HCT116 (cell line): ENCODE measurements around the gene POR. TPM values are rescaled to one million over a fixed set of nuclear protein-coding genes. Genes with fewer than 3 reads are reported as not detected.

ENCODE experiments used
- ATAC-seq: fragments of 200-7000 bp; cut with Tn5 transposase; 2 replicates; pipeline ENCODE4 v1.9.1; 2020; ENCODE audit warnings: mild to moderate bottlenecking, moderate library complexity
- BruUV-seq: library from RNA; stranded (reverse); fragments of 400-500 nt; replicated peaks from 2 replicates; lab custom pipeline; 2021; lab: Mats Ljungman, UMichigan
- CTCF ChIA-PET: fragments of 300-600 bp; sonication (Branson Sonifier 250); formaldehyde crosslinking; loops from one replicate; lab custom pipeline; 2021; ENCODE audit warnings: antibody characterized with exemption; lab: Charles Lee
- POLR2A ChIA-PET: fragments of 300-600, 350-600 bp; sonication (Branson Sonifier 250); formaldehyde crosslinking; loops from one replicate; lab custom pipeline; 2021; ENCODE audit warnings: antibody characterized with exemption; lab: Charles Lee
- RAD21 ChIA-PET, 2 experiments: fragments of 300-600 bp; sonication (Branson Sonifier 250); formaldehyde crosslinking; loops; one replicate each; lab custom pipeline; 2023; ENCODE audit warnings: low total read pairs in 2 of 2; ENCODE audit not compliant: uncharacterized antibody in 2 of 2, unreplicated experiment in 2 of 2, low non-redundant PET in 1 of 2; lab: Charles Lee
- DNase-seq: peaks from one replicate; pipeline ENCODE4 v3.0.0-alpha.2; 2010; ENCODE audit warnings: low read depth, low spot score
- H2AFZ ChIP-seq: fragments of 200-600 bp; shearing (Covaris generic), sonication (generic); 2 replicates; pipeline ENCODE4 v1.6.1; 2017; ENCODE audit warnings: low read depth, mixed run types, mixed read lengths, antibody characterized with exemption, low read length; ENCODE audit not compliant: poor library complexity, severe bottlenecking
- H3K27ac ChIP-seq: 2 replicates; pipeline ENCODE4 v1.5.1; 2012; ENCODE audit warnings: low read depth, low read length
- H3K27me3 ChIP-seq: fragments of 200-600 bp; sonication (generic); 2 replicates; pipeline ENCODE4 v1.6.1; 2016; ENCODE audit warnings: mixed run types, low read length, mixed read lengths; ENCODE audit not compliant: insufficient read depth
- H3K36me3 ChIP-seq, 2 experiments: fragments of 200-500 bp in 1 of 2; fragments of 200-600 bp in 1 of 2; sonication (Bioruptor generic) in 1 of 2; sonication (generic) in 1 of 2; 2 replicates each; pipeline versions ENCODE4 v1.5.1 to v1.6.1; 2014 to 2016; ENCODE audit warnings: low read length in 2 of 2, inconsistent platforms in 1 of 2, mixed read lengths in 1 of 2, mixed run types in 1 of 2; ENCODE audit not compliant: insufficient read depth in 2 of 2, control insufficient read depth in 1 of 2
- H3K4me1 ChIP-seq, 2 experiments: fragments of 200-600 bp in 1 of 2; sonication (generic) in 1 of 2; 2 replicates each; pipeline versions ENCODE4 v1.5.1 to v1.6.1; 2012 to 2017; ENCODE audit warnings: low read length in 2 of 2, inconsistent platforms in 1 of 2, mild to moderate bottlenecking in 1 of 2, mixed read lengths in 1 of 2, mixed run types in 1 of 2, moderate library complexity in 1 of 2; ENCODE audit not compliant: insufficient read depth in 2 of 2, control insufficient read depth in 1 of 2
- H3K4me2 ChIP-seq: fragments of 200-600 bp; sonication (generic); 2 replicates; pipeline ENCODE4 v1.6.1; 2017; ENCODE audit warnings: mixed run types, low read length, mixed read lengths
- H3K4me3 ChIP-seq, 2 experiments: fragments of 200-600 bp in 1 of 2; sonication (generic) in 1 of 2; replicated peaks in 1 of 2; 2 replicates each; pipeline ENCODE4 v1.5.1; 2011 to 2016; ENCODE audit warnings: low read length in 2 of 2, control low read depth in 1 of 2, low read depth in 1 of 2, mild to moderate bottlenecking in 1 of 2, mixed read lengths in 1 of 2, mixed run types in 1 of 2
- H3K79me2 ChIP-seq: fragments of 200-600 bp; sonication (generic); 2 replicates; pipeline ENCODE4 v1.6.1; 2017; ENCODE audit warnings: mild to moderate bottlenecking, mixed run types, low read length, moderate library complexity, mixed read lengths; ENCODE audit not compliant: insufficient read depth
- H3K9ac ChIP-seq: fragments of 200-600 bp; sonication (generic); 2 replicates; pipeline ENCODE4 v1.6.1; 2016; ENCODE audit warnings: low read length, mixed read lengths
- H3K9me2 ChIP-seq: fragments of 200-600 bp; sonication (generic), shearing (Covaris generic); 2 replicates; pipeline ENCODE4 v1.6.1; 2017; ENCODE audit warnings: mixed run types, mild to moderate bottlenecking, moderate library complexity; ENCODE audit not compliant: insufficient read depth
- H3K9me3 ChIP-seq, 2 experiments: fragments of 200-500 bp in 1 of 2; fragments of 200-600 bp in 1 of 2; sonication (Bioruptor generic) in 1 of 2; sonication (generic) in 1 of 2; 2 replicates each; pipeline ENCODE4 v1.6.1; 2014 to 2017; ENCODE audit warnings: low read length in 2 of 2, mixed read lengths in 2 of 2, inconsistent platforms in 1 of 2, low read depth in 1 of 2, mild to moderate bottlenecking in 1 of 2, mixed run types in 1 of 2, moderate library complexity in 1 of 2; ENCODE audit not compliant: control insufficient read depth in 1 of 2, insufficient read depth in 1 of 2
- H4K20me1 ChIP-seq: fragments of 200-600 bp; sonication (generic), shearing (Covaris generic); 2 replicates; pipeline ENCODE4 v1.6.1; 2017; ENCODE audit warnings: mixed run types, mild to moderate bottlenecking, moderate library complexity; ENCODE audit not compliant: insufficient read depth
- POLR2AphosphoS5 ChIP-seq: IDR thresholded peaks from 2 replicates; pipeline ENCODE4 v1.6.1; 2011; ENCODE audit warnings: mild to moderate bottlenecking, low read depth, low read length, moderate library complexity
- SP1 ChIP-seq: IDR thresholded peaks from 2 replicates; pipeline ENCODE4 v1.6.1; 2012; ENCODE audit warnings: low read depth
- SRF ChIP-seq: IDR thresholded peaks from 2 replicates; pipeline ENCODE4 v1.6.1; 2012; ENCODE audit warnings: low read depth
- ZBTB33 ChIP-seq: IDR thresholded peaks from 2 replicates; pipeline ENCODE4 v1.6.1; 2011; ENCODE audit warnings: mild to moderate bottlenecking, low read length, moderate library complexity; ENCODE audit not compliant: insufficient replicate concordance; ENCODE audit errors: extremely low read depth
- intact Hi-C: fragments of 100-400 bp; cut with micrococcal nuclease; formaldehyde crosslinking; loops from 2 replicates; pipeline ENCODE4 v1.10.0; 2022
- total RNA-seq: library from RNA; stranded (reverse); gene quantifications from one replicate; pipeline ENCODE4 v1.2.1, GENCODE V29; 2021; ENCODE audit not compliant: unreplicated experiment

POR gene
- total RNA-seq, 1 experiment from 2014 or later, result 120 TPM

DNA sequence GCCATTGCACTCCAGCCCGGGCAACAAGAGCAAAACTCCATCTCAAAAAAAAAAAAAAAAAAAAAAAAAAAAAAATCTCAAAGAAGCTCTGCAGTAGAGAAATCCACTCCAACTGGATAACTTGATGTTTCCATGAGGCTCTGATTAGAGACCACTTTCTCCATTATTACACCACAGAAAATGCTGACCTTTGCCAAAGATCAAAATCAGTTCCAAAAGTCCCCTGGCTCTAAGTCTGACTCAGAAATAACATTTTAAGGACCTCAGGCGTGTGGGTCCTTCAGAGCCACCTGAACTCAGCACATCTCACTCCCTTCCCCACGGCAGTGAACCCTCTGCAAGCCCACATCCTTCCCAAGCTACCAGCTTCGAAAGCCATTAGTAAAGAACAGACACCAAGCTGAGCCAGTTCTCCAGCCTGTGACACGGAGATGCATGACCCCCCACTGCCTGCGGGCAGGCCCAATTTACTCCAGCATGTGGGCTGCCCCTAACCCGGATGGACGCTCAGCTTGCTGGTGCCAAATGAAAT lies 93.3 kb downstream of the POR start:
- no TSS peak for BruUV-seq
- POLR2A ChIA-PET, result no interaction called here

More for the DNA sequence above, 93.3 kb downstream of the POR start:
- Histone ChIP-seq H3K9me2 (no peaks in the 10 kb centered on the region), H3K4me2 (peak overlapping the region; percentile 65; the same call in 1 of the 2 replicates), H3K27me3 (no peaks in the 10 kb centered on the region), H4K20me1 (no peaks in the 10 kb centered on the region), H3K27ac (no peak overlapping the region), H3K4me3 (no peak overlapping the region)
- RAD21 ChIA-PET, result no interaction called here
- intact Hi-C loops, result no loop called here
- no peak for ATAC-seq
- TF ChIP-seq ZBTB33 (no peak), SRF (no peak), POLR2AphosphoS5 (no peak), SP1 (no peak)
- TF ChIP-seq, all 23 proteins: peak for 0
- H3K79me2 ChIP-seq, result no peaks in the 10 kb centered on the region
- no peak overlapping the region for H3K9ac ChIP-seq
- H2AFZ ChIP-seq, result no peak overlapping the region
- CTCF ChIA-PET, result interaction anchor here (1.7 kb wide), 1 partner anchor 12 kb away, joined by 10 read pairs; no protein-coding TSS in a partner anchor
- H3K4me1 ChIP-seq, result peaks cover 15 to 24% of the 10 kb centered on the region in 2 experiments
- H3K9me3 ChIP-seq, result no peaks in the 10 kb centered on the region
- no peak for DNase-seq
- no peaks in the 10 kb centered on the region; a peak in 1 of 4 replicates for H3K36me3 ChIP-seq
